Fibroblast of skin of abdomen (primary cell): Measurements from ENCODE around the gene IL3RA.
"Not testable (repeated sequence)": the region's sequence is repeated elsewhere in the genome, so short reads cannot be mapped to it uniquely, and the experiment has no call there.

Source experiments
- DNase-seq: peaks from one replicate; pipeline ENCODE4 v3.0.0-alpha.2; 2013

Gene IL3RA

GRCh38 chrX:1426321-1426720 lies 89.7 kb downstream of the IL3RA start:
- DNase-seq, result not testable (repeated sequence)

- DNase-seq, result no peak
These were observed 91.2 kb downstream of the IL3RA start for GRCh38 chrX:1427756-1428155.

- DNase-seq, result no peak
These were observed 93.9 kb downstream of the IL3RA start for GRCh38 chrX:1430451-1430850.
